Neural cell (in vitro differentiated cells): ENCODE measurements around the gene CHD2.

Source experiments
- EP300 ChIP-seq: fragments of 450-650 bp; conservative IDR thresholded peaks from 2 replicates; pipeline ENCODE4 v1.6.1; 2014; ENCODE audit warnings: antibody characterized with exemption, mild to moderate bottlenecking, moderate library complexity; ENCODE audit not compliant: poor library complexity, severe bottlenecking
- EZH2 ChIP-seq: fragments of 200-600, 300-800 bp; shearing (Covaris generic), sonication (generic); IDR thresholded peaks from 2 replicates; pipeline ENCODE4 v1.6.1; 2014; ENCODE audit warnings: antibody characterized with exemption, low read length, borderline replicate concordance, mild to moderate bottlenecking; ENCODE audit not compliant: insufficient read depth, poor library complexity, severe bottlenecking
- POLR2AphosphoS5 ChIP-seq: IDR thresholded peaks from 2 replicates; pipeline ENCODE4 v1.6.1; 2012
- TF ChIP-seq, protein P1 (sequence below): fragments of 450-650 bp; IDR thresholded peaks from 2 replicates; pipeline ENCODE4 v1.5.1; 2014; ENCODE audit warnings: antibody characterized with exemption, mild to moderate bottlenecking, moderate library complexity; ENCODE audit not compliant: poor library complexity, severe bottlenecking

DNA sequence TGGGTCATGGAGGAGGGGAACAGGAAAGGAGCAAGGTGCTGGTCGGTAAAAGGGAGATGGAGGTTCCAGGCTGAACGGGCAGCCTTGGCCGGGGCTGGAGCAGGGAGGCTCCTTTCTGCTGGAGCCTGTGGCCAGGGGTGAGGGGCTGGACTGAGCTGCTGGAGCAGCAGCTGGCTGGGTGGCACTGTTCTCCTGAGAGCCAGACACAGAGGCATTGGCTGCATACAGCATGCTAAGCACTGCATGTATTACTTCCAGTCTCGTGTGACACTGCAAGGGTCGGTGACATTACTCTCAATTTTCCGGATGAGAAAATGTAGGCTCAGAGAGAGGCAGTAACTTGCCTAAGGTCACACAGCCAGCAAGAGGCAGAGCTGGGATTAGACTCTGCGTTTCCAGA is 146.6 kb downstream of the CHD2 start:
- TF ChIP-seq, protein P1, sequence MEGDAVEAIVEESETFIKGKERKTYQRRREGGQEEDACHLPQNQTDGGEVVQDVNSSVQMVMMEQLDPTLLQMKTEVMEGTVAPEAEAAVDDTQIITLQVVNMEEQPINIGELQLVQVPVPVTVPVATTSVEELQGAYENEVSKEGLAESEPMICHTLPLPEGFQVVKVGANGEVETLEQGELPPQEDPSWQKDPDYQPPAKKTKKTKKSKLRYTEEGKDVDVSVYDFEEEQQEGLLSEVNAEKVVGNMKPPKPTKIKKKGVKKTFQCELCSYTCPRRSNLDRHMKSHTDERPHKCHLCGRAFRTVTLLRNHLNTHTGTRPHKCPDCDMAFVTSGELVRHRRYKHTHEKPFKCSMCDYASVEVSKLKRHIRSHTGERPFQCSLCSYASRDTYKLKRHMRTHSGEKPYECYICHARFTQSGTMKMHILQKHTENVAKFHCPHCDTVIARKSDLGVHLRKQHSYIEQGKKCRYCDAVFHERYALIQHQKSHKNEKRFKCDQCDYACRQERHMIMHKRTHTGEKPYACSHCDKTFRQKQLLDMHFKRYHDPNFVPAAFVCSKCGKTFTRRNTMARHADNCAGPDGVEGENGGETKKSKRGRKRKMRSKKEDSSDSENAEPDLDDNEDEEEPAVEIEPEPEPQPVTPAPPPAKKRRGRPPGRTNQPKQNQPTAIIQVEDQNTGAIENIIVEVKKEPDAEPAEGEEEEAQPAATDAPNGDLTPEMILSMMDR: no peak
- TF ChIP-seq EZH2 (no peak), EP300 (no peak), POLR2AphosphoS5 (no peak)
